Retinal pigment epithelial cell (primary cell): ENCODE results near the gene NEK2.
A peak's percentile ranks its signal among the peaks of the same experiment; 100 is the strongest.
"Not testable (repeated sequence)": the region's sequence is repeated elsewhere in the genome, so short reads cannot be mapped to it uniquely, and the experiment has no call there.

Experiments
- DNase-seq: peaks from one replicate; pipeline ENCODE4 v3.0.0-alpha.2; 2010; ENCODE audit warnings: low read depth
- H3K4me3 ChIP-seq: 2 replicates; pipeline ENCODE4 v1.5.1; 2011; ENCODE audit warnings: mild to moderate bottlenecking, low read length, control low read depth, moderate library complexity
- CTCF ChIP-seq: conservative IDR thresholded peaks from 2 replicates; pipeline ENCODE4 v1.5.1; 2011; ENCODE audit warnings: low read depth, low read length, control low read depth, inconsistent platforms

Gene NEK2

DNA sequence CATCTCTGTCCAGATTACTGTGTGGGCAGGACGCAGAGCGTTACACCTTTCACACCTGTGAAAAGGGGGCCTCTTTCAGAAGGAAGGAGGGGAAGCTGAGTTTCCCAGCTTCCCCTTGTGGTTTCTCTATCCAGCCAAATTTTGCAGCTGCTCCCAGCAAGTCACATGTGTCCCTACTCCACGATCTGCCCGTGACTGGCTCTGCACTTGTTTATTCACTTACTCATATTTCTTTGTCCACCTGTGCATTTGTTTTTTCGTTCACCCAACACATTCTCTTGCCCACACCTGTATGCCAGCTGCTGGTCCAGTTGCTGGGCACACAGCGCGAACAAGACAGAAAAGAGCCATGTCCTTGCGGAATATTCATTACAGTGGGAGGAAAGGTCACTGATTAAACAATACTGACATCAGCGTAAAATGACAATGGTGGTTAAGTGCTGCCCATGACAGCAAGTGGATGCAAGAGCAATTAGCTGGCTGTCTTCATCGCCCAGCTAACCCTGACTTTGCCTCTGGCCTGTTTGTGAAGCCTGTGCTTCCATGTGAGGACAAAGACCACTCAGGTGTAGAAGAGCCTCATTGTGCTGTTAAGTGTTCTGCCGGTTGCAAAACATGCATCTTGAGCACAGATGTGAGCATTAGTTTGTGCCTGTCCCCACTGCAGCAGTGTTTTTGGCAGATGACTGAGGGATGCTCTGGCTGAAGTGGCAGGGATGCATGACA, 28.6 kb upstream of the NEK2 start:
- DNase-seq, result no peak
- H3K4me3 ChIP-seq, result no peak overlapping the region
- TF ChIP-seq CTCF, result no peak

DNA sequence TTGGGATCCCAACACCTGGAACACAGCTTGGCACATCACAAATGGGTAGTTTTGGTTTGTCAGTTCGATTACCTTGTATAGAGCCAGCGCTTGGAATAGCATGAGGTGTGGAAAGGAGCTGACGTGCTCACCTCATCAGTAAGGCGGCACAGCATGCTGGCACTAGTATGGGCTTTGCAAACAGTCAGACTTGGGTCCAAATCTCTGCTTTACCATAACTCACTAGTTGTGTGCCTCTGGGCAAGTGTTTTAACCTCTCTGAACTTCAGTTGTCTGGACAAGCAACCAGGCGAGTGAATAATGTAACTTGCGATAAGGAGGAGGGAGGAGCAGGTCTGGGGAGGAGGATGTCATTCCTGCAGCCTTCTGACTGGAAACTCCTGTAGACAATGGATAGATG, 26.3 kb upstream of the NEK2 start:
- no peak for TF ChIP-seq CTCF
- DNase-seq, result no peak
- H3K4me3 ChIP-seq, result no peak overlapping the region

- no peak overlapping the region for H3K4me3 ChIP-seq
- DNase-seq, result no peak
- no peak for TF ChIP-seq CTCF
These were observed 23.6 kb upstream of the NEK2 start for GRCh38 chr1:211699059-211699458.

- no peak for DNase-seq
- no peak overlapping the region for H3K4me3 ChIP-seq
- peak; percentile 95 for TF ChIP-seq CTCF
These were observed 23.0 kb upstream of the NEK2 start for GRCh38 chr1:211698161-211699026.

GRCh38 chr1:211697356-211697755, 21.9 kb upstream of the NEK2 start:
- DNase-seq, result no peak
- no peak overlapping the region for H3K4me3 ChIP-seq
- no peak for TF ChIP-seq CTCF

DNA sequence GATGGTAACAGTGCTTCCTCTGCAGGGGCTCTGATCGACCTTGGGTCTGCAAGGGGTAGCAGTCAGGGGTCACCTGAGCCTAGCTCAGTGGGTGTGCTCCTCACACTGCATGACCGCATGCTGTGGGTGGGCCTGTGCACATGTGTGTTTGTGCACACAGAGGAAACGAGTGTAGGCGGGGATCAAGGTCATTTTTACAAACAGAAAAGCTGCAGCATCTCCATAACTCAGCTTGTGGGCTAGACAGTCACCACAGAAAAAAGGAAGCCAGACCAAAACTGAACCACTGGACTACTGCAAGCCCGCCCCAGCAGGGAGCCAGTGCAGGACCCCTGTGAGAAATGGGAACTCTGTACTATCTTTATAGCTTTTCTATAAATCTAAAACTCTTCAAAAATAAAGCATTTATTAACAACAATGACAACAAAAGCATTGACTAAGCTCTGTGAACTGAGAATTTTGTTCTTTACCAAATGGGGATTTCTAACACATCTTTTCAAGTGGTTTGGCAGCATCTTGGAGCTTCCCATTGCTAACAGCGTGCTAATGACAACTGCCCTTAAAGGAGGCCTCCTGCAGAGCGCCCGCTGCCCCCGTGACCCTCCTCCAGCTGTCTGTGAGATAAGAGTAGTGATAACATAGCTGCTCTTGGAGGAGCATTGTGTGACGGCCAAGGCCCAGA, 19.9 kb upstream of the NEK2 start:
- TF ChIP-seq CTCF, result no peak
- DNase-seq, result no peak
- no peak overlapping the region for H3K4me3 ChIP-seq

DNA sequence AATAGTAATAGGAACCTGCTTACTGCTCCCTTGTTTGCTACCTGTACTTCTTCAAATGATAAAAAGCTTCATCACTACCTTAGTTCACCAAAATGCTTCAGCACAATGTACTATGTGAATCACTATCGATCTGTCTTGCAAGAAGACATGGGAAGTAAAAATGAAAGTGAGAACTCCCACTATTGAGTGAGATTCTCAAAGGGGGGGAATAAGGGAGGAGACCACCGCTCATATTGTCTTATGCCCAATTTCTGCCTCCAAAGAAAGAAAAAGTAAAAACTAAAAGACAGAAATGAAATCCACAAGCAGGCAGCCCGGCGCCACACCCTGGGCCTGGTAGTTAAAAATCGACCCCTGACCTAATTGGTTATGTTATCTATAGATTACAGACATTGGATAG, 18.5 kb upstream of the NEK2 start:
- not testable (repeated sequence) for H3K4me3 ChIP-seq, DNase-seq
